WERI-Rb-1 (cell line): ENCODE data around the gene CD38.

Experiments used
- DNase-seq: peaks from one replicate; pipeline ENCODE4 v3.0.0-alpha.2; 2020
- H3K27ac ChIP-seq: fragments of 250-450 bp; sonication (Bioruptor Pico); 2 replicates; pipeline ENCODE4 v1.5.1; 2020; ENCODE audit warnings: mild to moderate bottlenecking, moderate library complexity
- H3K27me3 ChIP-seq: fragments of 250-450 bp; sonication (Bioruptor Pico); 2 replicates; pipeline ENCODE4 v1.5.1; 2021; ENCODE audit warnings: mild to moderate bottlenecking, low read depth, moderate library complexity; ENCODE audit not compliant: insufficient read depth, severe bottlenecking
- H3K36me3 ChIP-seq: fragments of 250-450 bp; sonication (Bioruptor Pico); 2 replicates; pipeline ENCODE4 v1.5.1; 2020; ENCODE audit warnings: mild to moderate bottlenecking, moderate library complexity
- H3K4me3 ChIP-seq: 2 replicates; pipeline ENCODE4 v1.5.1; 2011; ENCODE audit warnings: low read depth, mild to moderate bottlenecking, control low read depth, low read length
- H3K9me3 ChIP-seq: fragments of 250-450 bp; sonication (Bioruptor Pico); 2 replicates; pipeline ENCODE4 v1.5.1; 2021; ENCODE audit warnings: mild to moderate bottlenecking, moderate library complexity; ENCODE audit not compliant: severe bottlenecking
- TF ChIP-seq, protein P1 (sequence below): IDR thresholded peaks from 2 replicates; pipeline ENCODE4 v1.5.1; 2011; ENCODE audit warnings: low read depth, mild to moderate bottlenecking, control low read depth, inconsistent platforms, low read length

CD38 gene

DNA sequence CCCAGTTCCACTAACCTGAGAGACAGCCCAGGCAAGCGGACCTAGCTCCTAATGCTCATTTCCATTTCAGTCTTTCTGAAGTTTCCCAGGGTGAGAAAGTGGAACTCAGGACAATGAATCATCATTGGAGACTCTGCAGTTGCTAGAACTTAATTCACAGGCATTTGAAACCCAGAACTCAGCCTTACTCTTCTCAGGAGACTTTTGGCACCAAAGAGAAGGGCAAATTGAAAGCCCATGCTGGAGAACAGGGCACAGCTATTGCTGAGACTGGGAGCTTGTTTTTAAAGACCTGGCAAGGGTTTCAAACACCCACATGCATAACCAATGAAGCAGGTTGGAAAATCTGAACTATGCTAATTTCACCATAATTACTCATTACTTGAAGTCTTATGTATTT lies 39.3 kb upstream of the CD38 start:
- no peak overlapping the region for H3K27ac ChIP-seq
- no peak overlapping the region for H3K4me3 ChIP-seq
- no peak for DNase-seq
- TF ChIP-seq, protein P1, sequence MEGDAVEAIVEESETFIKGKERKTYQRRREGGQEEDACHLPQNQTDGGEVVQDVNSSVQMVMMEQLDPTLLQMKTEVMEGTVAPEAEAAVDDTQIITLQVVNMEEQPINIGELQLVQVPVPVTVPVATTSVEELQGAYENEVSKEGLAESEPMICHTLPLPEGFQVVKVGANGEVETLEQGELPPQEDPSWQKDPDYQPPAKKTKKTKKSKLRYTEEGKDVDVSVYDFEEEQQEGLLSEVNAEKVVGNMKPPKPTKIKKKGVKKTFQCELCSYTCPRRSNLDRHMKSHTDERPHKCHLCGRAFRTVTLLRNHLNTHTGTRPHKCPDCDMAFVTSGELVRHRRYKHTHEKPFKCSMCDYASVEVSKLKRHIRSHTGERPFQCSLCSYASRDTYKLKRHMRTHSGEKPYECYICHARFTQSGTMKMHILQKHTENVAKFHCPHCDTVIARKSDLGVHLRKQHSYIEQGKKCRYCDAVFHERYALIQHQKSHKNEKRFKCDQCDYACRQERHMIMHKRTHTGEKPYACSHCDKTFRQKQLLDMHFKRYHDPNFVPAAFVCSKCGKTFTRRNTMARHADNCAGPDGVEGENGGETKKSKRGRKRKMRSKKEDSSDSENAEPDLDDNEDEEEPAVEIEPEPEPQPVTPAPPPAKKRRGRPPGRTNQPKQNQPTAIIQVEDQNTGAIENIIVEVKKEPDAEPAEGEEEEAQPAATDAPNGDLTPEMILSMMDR, result no peak
- no peaks in the 10 kb centered on the region for H3K27me3 ChIP-seq
- H3K36me3 ChIP-seq, result no peaks in the 10 kb centered on the region
- H3K9me3 ChIP-seq, result peaks cover 18% of the 10 kb centered on the region

DNA sequence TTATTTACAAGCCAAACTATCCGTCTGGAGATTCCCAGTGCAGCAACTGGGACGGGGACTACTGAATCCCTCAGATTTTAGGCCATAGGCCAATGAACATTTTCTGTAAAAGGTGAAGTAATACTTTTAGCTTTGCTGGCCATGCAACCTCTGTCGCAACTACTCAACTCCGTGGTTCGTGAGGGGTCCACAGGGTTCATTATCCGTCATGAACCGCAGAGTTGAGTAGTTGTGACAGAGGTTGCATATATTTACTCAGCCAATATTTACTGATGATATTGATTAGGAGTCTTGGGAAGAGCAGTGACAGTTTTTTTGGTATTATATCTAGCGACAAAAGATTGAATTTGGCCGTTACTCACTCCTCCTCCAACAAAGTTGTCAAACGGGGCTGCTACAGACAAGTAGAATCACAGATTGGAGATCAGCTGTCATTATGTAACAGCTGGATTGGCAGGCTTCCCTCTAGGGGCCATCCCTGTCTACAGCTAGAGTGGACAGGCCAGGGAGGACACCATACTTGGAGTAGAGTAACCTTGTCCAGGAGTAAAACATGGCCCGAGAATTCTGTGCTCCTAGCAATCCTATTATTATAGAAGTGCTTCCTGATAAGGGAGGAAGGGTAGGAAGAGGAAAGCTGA lies 37.2 kb upstream of the CD38 start:
- DNase-seq, result no peak
- TF ChIP-seq, protein P1, result no peak

DNA sequence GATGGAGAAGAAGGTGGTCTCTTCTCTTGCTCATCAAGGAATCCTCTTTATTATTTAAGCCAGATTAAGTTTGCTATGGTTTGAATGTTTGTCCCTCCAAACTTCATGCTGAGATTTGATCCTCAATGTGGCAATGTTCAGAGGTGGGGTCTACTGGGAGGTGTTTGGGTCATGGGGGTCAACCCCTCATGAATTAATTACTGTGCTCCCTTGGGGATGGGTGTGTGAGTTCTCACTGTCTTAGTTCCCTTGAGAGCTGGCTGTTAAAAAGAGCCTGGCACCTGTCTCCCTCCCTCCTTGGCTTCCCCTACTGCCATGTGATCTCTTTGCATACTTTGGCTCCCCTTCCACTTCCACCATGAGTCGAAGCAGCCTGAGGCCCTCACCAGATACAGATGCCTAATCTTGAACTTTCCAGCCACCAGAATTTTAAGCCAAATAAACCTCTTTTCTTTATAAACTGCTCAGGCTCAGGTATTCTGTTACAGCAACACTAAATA lies 36.0 kb upstream of the CD38 start:
- no peak for DNase-seq
- H3K4me3 ChIP-seq, result no peak overlapping the region
- TF ChIP-seq, protein P1, result no peak
- H3K9me3 ChIP-seq, result peaks cover 18% of the 10 kb centered on the region
- H3K27me3 ChIP-seq, result no peaks in the 10 kb centered on the region
- no peak overlapping the region for H3K27ac ChIP-seq
- H3K36me3 ChIP-seq, result no peaks in the 10 kb centered on the region

More for the DNA sequence above, 37.2 kb upstream of the CD38 start:
- Histone ChIP-seq H3K27ac (no peak overlapping the region), H3K4me3 (no peak overlapping the region), H3K36me3 (no peaks in the 10 kb centered on the region), H3K9me3 (peaks cover 18% of the 10 kb centered on the region), H3K27me3 (no peaks in the 10 kb centered on the region)

DNA sequence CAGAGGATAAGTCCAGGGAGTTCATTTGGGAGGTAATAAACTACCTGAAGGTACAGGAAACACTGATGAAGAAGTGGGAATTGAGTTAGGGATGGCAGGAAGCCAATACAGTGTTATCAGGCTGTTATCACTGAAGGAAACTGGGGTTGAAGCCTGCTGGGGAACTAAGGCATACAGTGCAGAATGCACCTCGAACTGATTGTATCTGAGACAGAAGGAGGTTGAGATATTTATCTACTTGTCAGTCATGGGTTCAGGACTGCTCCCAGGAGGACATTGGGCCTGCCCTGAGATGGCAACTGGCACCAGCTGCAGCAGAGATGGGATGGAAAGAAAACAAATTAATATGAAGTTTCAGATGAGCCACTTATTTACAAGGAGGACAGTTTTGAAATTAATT lies 35.5 kb upstream of the CD38 start:
- peaks cover 18% of the 10 kb centered on the region for H3K9me3 ChIP-seq
- no peak for DNase-seq
- TF ChIP-seq, protein P1, result no peak
- no peaks in the 10 kb centered on the region for H3K36me3 ChIP-seq
- no peaks in the 10 kb centered on the region for H3K27me3 ChIP-seq
- H3K27ac ChIP-seq, result no peak overlapping the region
- no peak overlapping the region for H3K4me3 ChIP-seq

DNA sequence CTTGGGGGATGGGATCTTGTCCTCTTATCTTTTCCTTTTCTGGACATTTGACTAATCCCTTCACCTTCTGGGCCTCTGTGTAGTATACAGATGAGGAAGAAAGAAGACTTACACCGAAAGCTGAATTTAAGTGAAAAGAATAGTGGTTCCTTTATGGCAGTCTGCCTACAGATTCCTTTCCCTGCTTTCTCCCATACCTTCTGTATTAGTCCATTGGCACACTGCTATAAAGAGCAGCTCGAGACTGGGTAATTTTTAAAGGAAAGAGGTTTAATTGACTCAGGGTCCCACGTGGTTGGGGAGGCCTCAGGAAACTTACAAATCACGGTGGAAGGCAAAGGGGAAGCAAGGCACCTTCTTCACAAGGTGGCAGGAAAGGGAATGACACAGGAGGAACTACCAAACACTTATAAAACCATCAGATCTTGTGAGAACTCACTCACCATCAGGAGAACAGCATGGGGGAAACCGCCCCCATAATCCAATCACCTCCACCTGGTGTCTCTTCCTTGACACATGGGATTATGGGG lies 34.0 kb upstream of the CD38 start:
- Histone ChIP-seq H3K27ac (peak overlapping the region; percentile 22; the same call in 1 of the 2 replicates), H3K4me3 (peak overlapping the region; percentile 7; the same call in 1 of the 2 replicates), H3K36me3 (no peaks in the 10 kb centered on the region), H3K27me3 (no peaks in the 10 kb centered on the region), H3K9me3 (peaks cover 18% of the 10 kb centered on the region)
- peak; percentile 31 for DNase-seq
- TF ChIP-seq, protein P1, result no peak
